IMR-90 (cell line): ENCODE results near the gene HECW1. TPM values are rescaled to one million over a fixed set of nuclear protein-coding genes. Genes with fewer than 3 reads are reported as not detected.

ENCODE experiments used
- ATAC-seq: fragments of 200-7000 bp; cut with Tn5 transposase; 2 replicates; pipeline ENCODE4 v1.9.1; 2020; ENCODE audit warnings: low read depth, mild to moderate bottlenecking, moderate library complexity
- BruUV-seq: library from RNA; stranded (reverse); fragments of 400-500 nt; replicated peaks from 2 replicates; lab custom pipeline; 2021; lab: Mats Ljungman, UMichigan
- CTCF ChIA-PET: fragments of 300-600 bp; formaldehyde crosslinking; extraction: SDS; loops from one replicate; lab custom pipeline; 2021; ENCODE audit warnings: antibody characterized with exemption; lab: Yijun Ruan, JAX
- POLR2A ChIA-PET: fragments of 300-600 bp; sonication (Branson Sonifier 250); formaldehyde crosslinking; loops from one replicate; lab custom pipeline; 2022; ENCODE audit warnings: antibody characterized with exemption; ENCODE audit not compliant: unreplicated experiment; lab: Charles Lee
- DNase-seq: peaks from one replicate; pipeline ENCODE4 v3.0.0; 2013
- H2AFZ ChIP-seq: replicated peaks from 2 replicates; pipeline ENCODE3; 2013; ENCODE audit warnings: low read length, mild to moderate bottlenecking; ENCODE audit not compliant: poor library complexity
- H2AK5ac ChIP-seq: 2 replicates; pipeline ENCODE4 v1.6.1; 2013; ENCODE audit warnings: low read depth, low read length, inconsistent platforms
- H2AK9ac ChIP-seq: replicated peaks from 2 replicates; pipeline ENCODE3; 2013; ENCODE audit warnings: mild to moderate bottlenecking, low read depth, low read length, moderate library complexity; ENCODE audit not compliant: poor library complexity
- H2BK120ac ChIP-seq: 2 replicates; pipeline ENCODE4 v1.6.1; 2013; ENCODE audit warnings: low read depth, low read length, inconsistent platforms
- H2BK15ac ChIP-seq: 3 replicates; pipeline ENCODE4 v1.6.1; 2013; ENCODE audit warnings: low read depth, low read length, inconsistent platforms
- H2BK20ac ChIP-seq: 2 replicates; pipeline ENCODE4 v1.6.1; 2013; ENCODE audit warnings: low read depth, mild to moderate bottlenecking, inconsistent platforms, low read length, moderate library complexity
- H2BK5ac ChIP-seq: 2 replicates; pipeline ENCODE4 v1.6.1; 2013; ENCODE audit warnings: mild to moderate bottlenecking, low read depth, low read length, inconsistent platforms; ENCODE audit not compliant: poor library complexity, severe bottlenecking
- H3K14ac ChIP-seq: replicated peaks from 2 replicates; pipeline ENCODE4 v1.6.1; 2013; ENCODE audit warnings: low read depth, low read length, inconsistent platforms
- H3K18ac ChIP-seq: 2 replicates; pipeline ENCODE4 v1.6.1; 2013; ENCODE audit warnings: low read depth, low read length, control low read depth
- H3K23ac ChIP-seq: 2 replicates; pipeline ENCODE4 v1.6.1; 2013; ENCODE audit warnings: low read depth, low read length, inconsistent platforms
- H3K27ac ChIP-seq: 2 replicates; pipeline ENCODE4 v1.5.1; 2013; ENCODE audit warnings: mild to moderate bottlenecking, control low read depth, low read length; ENCODE audit not compliant: insufficient read depth
- H3K27me3 ChIP-seq: 2 replicates; pipeline ENCODE4 v1.6.1; 2013; ENCODE audit warnings: low read length; ENCODE audit not compliant: control insufficient read depth, insufficient read depth
- H3K36me3 ChIP-seq: 2 replicates; pipeline ENCODE4 v1.6.1; 2013; ENCODE audit warnings: low read length, mixed read lengths; ENCODE audit not compliant: control insufficient read depth, insufficient read depth
- H3K4ac ChIP-seq: 2 replicates; pipeline ENCODE4 v1.6.1; 2013; ENCODE audit warnings: low read depth, low read length, inconsistent platforms
- H3K4me1 ChIP-seq: 2 replicates; pipeline ENCODE4 v1.6.1; 2013; ENCODE audit warnings: low read length, mixed read lengths; ENCODE audit not compliant: control insufficient read depth, insufficient read depth
- H3K4me2 ChIP-seq: 2 replicates; pipeline ENCODE4 v1.6.1; 2013; ENCODE audit warnings: low read depth, mild to moderate bottlenecking, control low read depth, low read length, moderate library complexity
- H3K4me3 ChIP-seq: 2 replicates; pipeline ENCODE4 v1.5.1; 2013; ENCODE audit warnings: low read depth, mild to moderate bottlenecking, control low read depth, low read length, moderate library complexity; ENCODE audit not compliant: insufficient read depth
- H3K56ac ChIP-seq: 2 replicates; pipeline ENCODE4 v1.6.1; 2013; ENCODE audit warnings: low read length, inconsistent platforms; ENCODE audit not compliant: insufficient read depth; ENCODE audit errors: extremely low read depth
- H3K79me1 ChIP-seq, 2 experiments: 2 replicates each; pipeline ENCODE4 v1.6.1; 2013; ENCODE audit warnings: low read length in 2 of 2, inconsistent platforms in 1 of 2, low read depth in 1 of 2
- H3K9ac ChIP-seq: 2 replicates; pipeline ENCODE4 v1.6.1; 2013; ENCODE audit warnings: low read depth, low read length, control low read depth
- H3K9me1 ChIP-seq: 2 replicates; pipeline ENCODE4 v1.6.1; 2013; ENCODE audit warnings: low read length, inconsistent platforms; ENCODE audit not compliant: insufficient read depth
- H3K9me3 ChIP-seq: 2 replicates; pipeline ENCODE4 v1.6.1; 2013; ENCODE audit warnings: low read length; ENCODE audit not compliant: control insufficient read depth, insufficient read depth
- H4K20me1 ChIP-seq: 2 replicates; pipeline ENCODE4 v1.6.1; 2013; ENCODE audit warnings: low read length, inconsistent platforms; ENCODE audit not compliant: insufficient read depth
- H4K5ac ChIP-seq: 2 replicates; pipeline ENCODE4 v1.6.1; 2013; ENCODE audit warnings: mild to moderate bottlenecking, low read depth, low read length, control low read depth
- H4K8ac ChIP-seq, 2 experiments: 2 replicates each; pipeline ENCODE4 v1.6.1; 2013; ENCODE audit warnings: low read depth in 2 of 2, low read length in 2 of 2, control low read depth in 1 of 2, inconsistent platforms in 1 of 2
- H4K91ac ChIP-seq: 2 replicates; pipeline ENCODE4 v1.6.1; 2013; ENCODE audit warnings: low read depth, low read length, inconsistent platforms; ENCODE audit not compliant: insufficient read depth
- NFE2L2 ChIP-seq: fragments of 150-350 bp; IDR thresholded peaks from 2 replicates; pipeline ENCODE4 v1.6.1; 2016; ENCODE audit warnings: low read depth, mild to moderate bottlenecking, low read length
- SMC3 ChIP-seq: fragments of 150-350 bp; IDR thresholded peaks from 2 replicates; pipeline ENCODE4 v1.6.1; 2016; ENCODE audit warnings: low read depth, mild to moderate bottlenecking, antibody characterized with exemption, low read length, moderate library complexity
- WGBS, 2 experiments: methylation state at CpG; one replicate each; pipeline versions ENCODE4 v1.1.5 to v1.1.7; 2013; ENCODE audit warnings: missing lambda C conversion rate in 2 of 2; ENCODE audit not compliant: insufficient read length in 1 of 2; ENCODE audit errors: extremely low coverage in 2 of 2; 5-methylcytosine and 5-hydroxymethylcytosine counted together
- dilution Hi-C: fragments of 300-500 bp; cut with HindIII; formaldehyde crosslinking; loops from one replicate; pipeline ENCODE4 v1.14.3; 2018; ENCODE audit warnings: low sequenced_read_pairs; ENCODE audit not compliant: unreplicated experiment
- in situ Hi-C: fragments of 300-500 bp; cut with MboI; formaldehyde crosslinking; loops from 3 replicates; pipeline ENCODE4 v1.14.3; 2019; ENCODE audit warnings: low sequenced_read_pairs, inconsistent platforms, mixed read lengths
- intact Hi-C: fragments of 100-400 bp; cut with micrococcal nuclease; formaldehyde crosslinking; loops from 2 replicates; pipeline ENCODE4 v1.10.0; 2022
- polyA plus RNA-seq, 3 experiments: library from polyadenylated mRNA; depleted of rRNA; stranded (reverse); fragments of >200 nt; gene quantifications; 2 replicates each; pipeline ENCODE4 v1.2.3, GENCODE V29; 2012; ENCODE audit warnings: low replicate concordance in 1 of 3
- total RNA-seq: library from RNA; depleted of rRNA; stranded (reverse); fragments of >200 nt; gene quantifications from 2 replicates; pipeline ENCODE4 v1.2.3, GENCODE V29; 2012

Gene HECW1
- total and polyA plus RNA-seq, 2 of the 4 experiments (the other 2 are of a cell fraction): 0.56 to 1.3 TPM

DNA sequence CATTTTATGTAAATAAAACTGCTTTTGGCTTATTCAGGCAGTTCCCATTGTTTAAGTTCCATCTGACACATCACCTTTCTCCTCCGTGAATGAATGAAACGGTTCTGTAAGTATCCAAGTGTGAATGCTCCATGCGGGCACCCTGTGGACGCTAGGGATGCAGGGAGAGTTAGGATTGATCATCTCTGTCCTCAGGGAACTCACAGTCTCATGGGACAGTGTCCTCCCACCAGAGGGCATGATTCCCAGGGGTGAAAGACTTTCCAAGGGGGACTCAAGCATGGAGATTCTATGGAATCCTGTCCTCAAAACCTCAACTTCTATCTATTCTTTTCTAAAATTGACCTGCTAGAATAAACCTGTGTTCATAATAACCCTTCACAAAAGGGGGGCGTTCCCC, 98.8 kb downstream of the HECW1 start:
- Histone ChIP-seq H3K56ac (no peak overlapping the region), H2BK20ac (peak overlapping the region; percentile 75), H3K18ac (no peak overlapping the region), H3K9me3 (no peaks in the 10 kb centered on the region), H3K14ac (0 out of 2 replicates have a peak overlapping the region, but pooled peaks have one; percentile 14), H3K4me1 (peaks cover 2% of the 10 kb centered on the region; the same call in 1 of the 2 replicates), H2BK5ac (no peak overlapping the region), H4K5ac (no peak overlapping the region), H3K4ac (peak overlapping the region; percentile 26), H3K4me2 (no peak overlapping the region), H2BK15ac (no peak overlapping the region; the same call in 2 of the 3 replicates), H3K36me3 (no peaks in the 10 kb centered on the region), H3K4me3 (no peak overlapping the region), H2BK120ac (peak overlapping the region; percentile 75), H2AK9ac (no peak overlapping the region), H3K27me3 (no peaks in the 10 kb centered on the region; the same call in 1 of the 2 replicates), H4K91ac (peak overlapping the region; percentile 23; the same call in 1 of the 2 replicates), H3K9me1 (no peaks in the 10 kb centered on the region), H4K8ac (peak overlapping the region in 1 of 2 experiments; percentile 35; a peak in 1 of 4 replicates), H2AFZ (no peak overlapping the region), H2AK5ac (no peak overlapping the region), H3K9ac (no peak overlapping the region), H3K23ac (0 out of 2 replicates have a peak overlapping the region, but pooled peaks have one; percentile 45), H4K20me1 (no peaks in the 10 kb centered on the region), H3K79me1 (no peaks in the 10 kb centered on the region), H3K27ac (no peak overlapping the region)
- ChIA-PET CTCF (interaction anchor here (0.6 to 0.7 kb wide), 2 partner anchors 39 to 615 kb away, joined by 3 to 5 read pairs; no protein-coding TSS in a partner anchor), POLR2A (no interaction called here)
- dilution Hi-C loops (no loop called here), intact Hi-C loops (no loop called here), in situ Hi-C loops (no loop called here)
- no CpG with 5 or more reads among the region's 5 CpGs for WGBS, 2 experiments
- DNase-seq: no peak
- TF ChIP-seq NFE2L2 (no peak), SMC3 (peak; percentile 14; the same call in 1 of the 2 replicates)
- no TSS peak for BruUV-seq
- ATAC-seq: no peak
